ENCODE measurements around the gene PRG3. TPM values are rescaled to one million over a fixed set of nuclear protein-coding genes. Genes with fewer than 3 reads are reported as not detected.

The PRG3 gene
- total RNA-seq = not detected

- Histone ChIP-seq H3K9me3 (no peaks in the 10 kb centered on the region), H3K27me3 (no peaks in the 10 kb centered on the region)
Observed at GRCh38 chr11:57380975-57381374, at the start of gene PRG3. Gene PRG3, minus strand, starts transcription at chr11:57381150. Its CDS starts 442 bp downstream, at chr11:57380708.

DNA sequence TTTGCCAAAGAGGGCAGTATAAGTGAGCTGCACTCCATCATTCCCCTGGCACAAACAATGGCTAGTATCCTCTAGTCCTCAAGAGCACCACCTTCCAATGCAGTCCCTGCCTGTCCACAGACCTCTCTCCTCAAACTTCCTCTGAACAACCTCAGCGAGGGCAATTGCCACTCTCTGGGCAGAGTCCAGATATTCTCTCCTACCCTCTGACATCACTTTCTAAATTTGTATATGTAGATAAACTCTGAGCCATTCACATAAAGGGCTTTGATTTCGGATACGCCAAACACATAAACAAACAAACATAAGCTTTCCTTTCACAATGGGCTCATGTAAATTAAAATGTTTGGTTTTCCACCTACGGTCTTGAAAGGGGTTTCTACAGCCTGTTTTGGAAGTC is 49.0 kb upstream of the PRG3 start:
- no peak overlapping the region for H3K27ac ChIP-seq
- H3K4me1 ChIP-seq = peaks cover 14% of the 10 kb centered on the region
- H3K4me3 ChIP-seq = no peak overlapping the region
- no peak for TF ChIP-seq CTCF (IDR thresholded peaks at IDR 0.05)
- H3K9me3 ChIP-seq = no peaks in the 10 kb centered on the region
- H3K9ac ChIP-seq (ENCODE audit: low read depth in 2 of 2, low read length in 2 of 2) = no peak overlapping the region
- H3K36me3 ChIP-seq = no peaks in the 10 kb centered on the region
- intact Hi-C loops (cut with DNase I) = no loop called here
- DNase-seq = no peak
- no peaks in the 10 kb centered on the region for H3K27me3 ChIP-seq

More at GRCh38 chr11:57380975-57381374, at the start of gene PRG3:
- no peaks in the 10 kb centered on the region for H3K36me3 ChIP-seq
- intact Hi-C loops (cut with DNase I) = no loop called here
- no peaks in the 10 kb centered on the region for H3K4me1 ChIP-seq
- no peak for DNase-seq
- no peak for TF ChIP-seq CTCF (IDR thresholded peaks at IDR 0.05)
- H3K4me3 ChIP-seq = no peak within 1 kb of the TSS
- no peak within 1 kb of the TSS for H3K27ac ChIP-seq
- no peak within 1 kb of the TSS for H3K9ac ChIP-seq (ENCODE audit: low read depth in 2 of 2, low read length in 2 of 2)

DNA sequence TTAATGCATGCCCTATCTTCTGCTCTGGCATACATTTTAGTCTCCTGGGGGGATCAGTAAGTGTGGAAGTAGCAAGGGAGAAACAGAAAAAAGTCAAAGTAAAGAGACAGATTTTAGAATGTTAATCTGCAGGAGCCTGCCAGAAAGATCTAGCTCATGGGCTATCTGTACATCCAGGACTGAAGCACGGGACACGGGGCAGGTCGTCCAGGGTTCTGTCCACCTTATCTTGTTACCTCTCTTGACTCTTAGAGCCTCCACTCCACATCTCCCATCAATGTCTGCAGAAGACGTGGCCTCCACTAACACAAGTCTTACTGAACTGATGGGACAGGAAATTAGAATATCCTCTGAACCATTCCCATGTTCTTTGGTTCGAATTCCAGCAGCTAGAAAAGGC is 47.7 kb upstream of the PRG3 start:
- intact Hi-C loops (cut with DNase I) = no loop called here
- Histone ChIP-seq H3K27ac (no peak overlapping the region), H3K4me1 (peaks cover 14% of the 10 kb centered on the region)

DNA sequence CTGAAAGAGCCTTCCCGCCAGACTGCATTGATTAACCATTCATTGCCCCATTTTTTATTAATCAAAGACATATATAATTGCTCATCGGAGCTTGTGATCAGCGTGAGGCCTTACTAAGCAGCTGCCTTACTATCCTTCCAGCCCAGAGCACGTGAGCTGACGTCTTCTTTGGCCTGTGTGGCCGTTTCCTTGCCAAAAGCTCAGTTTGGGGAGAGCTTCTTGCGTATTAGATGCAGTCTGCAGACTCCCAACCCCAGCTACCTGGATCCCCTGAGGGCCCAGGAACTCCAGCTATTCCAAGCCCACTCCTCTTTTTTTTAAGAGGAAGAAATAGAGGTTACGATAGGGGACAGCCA is 46.8 kb upstream of the PRG3 start:
- Histone ChIP-seq H3K4me1 (peaks cover 14% of the 10 kb centered on the region), H3K4me3 (no peak overlapping the region), H3K27ac (peak overlapping the region; percentile 73), H3K9me3 (no peaks in the 10 kb centered on the region), H3K27me3 (no peaks in the 10 kb centered on the region), H3K36me3 (no peaks in the 10 kb centered on the region), H3K9ac (ENCODE audit: low read depth in 2 of 2, low read length in 2 of 2) (peak overlapping the region in 1 of 2 donors; percentile 44)
- no peak for TF ChIP-seq CTCF (IDR thresholded peaks at IDR 0.05)
- intact Hi-C loops (cut with DNase I) = no loop called here
- peak; percentile 56 for DNase-seq

More for the DNA sequence above, 47.7 kb upstream of the PRG3 start:
- H3K36me3 ChIP-seq = no peaks in the 10 kb centered on the region
- no peaks in the 10 kb centered on the region for H3K27me3 ChIP-seq
- no peaks in the 10 kb centered on the region for H3K9me3 ChIP-seq
- no peak for TF ChIP-seq CTCF (IDR thresholded peaks at IDR 0.05)
- H3K9ac ChIP-seq (ENCODE audit: low read depth in 2 of 2, low read length in 2 of 2) = no peak overlapping the region
- DNase-seq = no peak
- H3K4me3 ChIP-seq = no peak overlapping the region

- Histone ChIP-seq H3K27me3 (no peaks in the 10 kb centered on the region), H3K9ac (ENCODE audit: low read depth in 2 of 2, low read length in 2 of 2) (peak within 1 kb of the TSS; percentile 44 to 74), H3K36me3 (no peaks in the 10 kb centered on the region), H3K4me1 (peaks cover 14% of the 10 kb centered on the region), H3K9me3 (no peaks in the 10 kb centered on the region), H3K4me3 (peak within 1 kb of the TSS; percentile 47), H3K27ac (peak within 1 kb of the TSS; percentile 73)
- no peak for TF ChIP-seq CTCF (IDR thresholded peaks at IDR 0.05)
- peak; percentile 76 for DNase-seq
- intact Hi-C loops (cut with DNase I) = no loop called here
Observed at GRCh38 chr11:57426929-57427726, 46.2 kb upstream of the PRG3 start, which contains the start of gene SLC43A3. Gene SLC43A3, minus strand, starts transcription at chr11:57427121. Its CDS starts 949 bp downstream, at chr11:57426172.
